Measurements from ENCODE around the gene FOXP3. TPM values are rescaled to one million over a fixed set of nuclear protein-coding genes. Genes with fewer than 3 reads are reported as not detected.

Gene FOXP3
- total RNA-seq, 1 experiment from 2014 or later, result not detected

- no peak for DNase-seq (ENCODE audit: low read depth)
Observed at GRCh38 chrX:49250066-49250465, 14.4 kb downstream of the FOXP3 start.

GRCh38 chrX:49249616-49250015 is 14.9 kb downstream of the FOXP3 start:
- no peak for DNase-seq (ENCODE audit: low read depth)

GRCh38 chrX:49249071-49249470 is 15.4 kb downstream of the FOXP3 start:
- DNase-seq (ENCODE audit: low read depth), result no peak

- no peak for DNase-seq (ENCODE audit: low read depth)
Observed at GRCh38 chrX:49247916-49248811, 16.3 kb downstream of the FOXP3 start.

GRCh38 chrX:49247346-49247745 is 17.2 kb downstream of the FOXP3 start:
- no peak for DNase-seq (ENCODE audit: low read depth)

GRCh38 chrX:49246541-49246940 is 18.0 kb downstream of the FOXP3 start:
- no peak for DNase-seq (ENCODE audit: low read depth)

GRCh38 chrX:49244207-49244606 is 20.3 kb downstream of the FOXP3 start:
- DNase-seq (ENCODE audit: low read depth), result no peak

DNA sequence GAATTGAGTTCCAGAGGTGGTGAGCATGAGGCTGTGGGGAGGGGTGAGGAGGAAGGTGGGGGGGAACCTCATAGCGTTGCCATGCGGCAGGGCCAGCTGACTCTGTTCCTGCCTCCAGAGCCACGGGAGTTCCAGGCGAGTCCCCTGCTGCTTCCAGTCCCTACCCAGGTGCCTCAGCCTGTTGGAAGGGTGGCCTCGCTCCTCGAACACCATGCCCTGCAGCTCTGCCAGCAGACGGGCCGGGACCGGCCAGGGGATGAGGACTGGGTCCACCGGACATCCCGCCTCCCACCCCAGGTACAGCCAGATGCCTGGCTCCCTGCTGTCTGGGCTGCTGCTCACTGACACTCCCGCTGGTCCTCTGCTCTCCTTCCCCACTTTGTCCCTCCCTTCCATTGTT is 21.3 kb downstream of the FOXP3 start:
- no peak for DNase-seq (ENCODE audit: low read depth)

DNA sequence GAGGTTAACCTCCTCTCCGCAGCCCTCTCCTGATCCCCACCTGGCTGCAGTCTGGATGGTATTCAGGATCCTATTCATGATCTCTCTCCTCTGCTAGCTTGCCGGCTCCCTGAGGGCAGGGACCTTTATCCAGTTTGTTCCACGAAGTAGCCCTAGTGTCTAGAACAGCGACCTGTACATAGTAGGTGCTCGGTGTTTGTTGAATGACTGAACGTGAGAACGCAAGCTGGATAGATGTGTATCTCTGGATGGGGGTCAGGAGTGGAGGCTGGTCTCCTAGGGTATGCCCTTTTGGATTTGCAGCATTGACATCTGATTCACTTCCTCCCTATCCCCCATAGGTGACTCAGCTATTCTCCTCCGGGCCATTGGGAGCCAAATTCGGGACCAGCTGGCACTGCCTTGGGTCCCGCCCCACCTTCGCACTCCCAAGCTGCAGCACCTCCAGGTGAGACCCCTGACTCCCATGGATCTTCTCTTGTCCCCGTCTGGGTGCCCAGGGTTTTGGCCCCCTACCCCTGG is 21.9 kb downstream of the FOXP3 start:
- no peak for DNase-seq (ENCODE audit: low read depth)

GRCh38 chrX:49238735-49239134 is 25.8 kb downstream of the FOXP3 start:
- DNase-seq (ENCODE audit: low read depth), result no peak

GRCh38 chrX:49237060-49237459 is 27.4 kb downstream of the FOXP3 start:
- no peak for DNase-seq (ENCODE audit: low read depth)

DNA sequence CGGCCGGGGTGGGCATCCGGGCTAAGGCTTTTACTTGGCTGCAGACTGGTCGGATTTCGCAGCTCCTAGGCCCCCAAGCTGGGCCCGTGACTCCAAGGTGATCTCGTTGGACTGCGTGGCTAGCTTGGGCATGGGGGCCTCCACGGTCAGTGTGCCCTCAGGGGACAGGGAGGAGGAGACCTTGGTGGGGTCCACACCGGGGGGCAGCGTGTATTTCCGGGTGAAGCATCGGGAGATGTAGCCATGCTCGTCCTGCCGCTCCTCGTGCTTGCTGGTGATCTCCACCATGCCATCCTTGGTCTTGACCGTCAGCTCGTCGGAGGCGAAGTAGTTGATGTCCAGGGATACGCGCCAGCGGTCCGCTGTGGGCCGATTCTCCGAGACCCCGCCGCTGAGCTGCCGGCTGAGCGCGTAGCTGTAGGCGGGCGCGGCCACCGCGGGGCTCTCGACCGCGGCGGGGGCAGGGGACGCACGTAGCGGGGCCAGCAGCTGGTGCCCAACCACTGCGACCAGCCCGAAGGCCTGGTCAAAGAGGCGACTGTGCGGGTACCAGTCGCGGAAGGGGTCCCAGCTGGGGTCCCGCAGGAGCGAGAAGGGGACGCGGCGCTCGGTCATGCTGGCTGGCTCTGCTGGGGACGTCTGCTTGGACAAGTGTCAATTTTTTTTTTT is 30.5 kb downstream of the FOXP3 start:
- no peak for DNase-seq (ENCODE audit: low read depth)

GRCh38 chrX:49233176-49233575 is 31.3 kb downstream of the FOXP3 start, which contains the start of gene CACNA1F:
Gene CACNA1F, minus strand, starts transcription at chrX:49233340. Its CDS starts 31 bp downstream, at chrX:49233309.
- no peak for DNase-seq (ENCODE audit: low read depth)

GRCh38 chrX:49232525-49232924 is 32.0 kb downstream of the FOXP3 start:
- no peak for DNase-seq (ENCODE audit: low read depth)

DNA sequence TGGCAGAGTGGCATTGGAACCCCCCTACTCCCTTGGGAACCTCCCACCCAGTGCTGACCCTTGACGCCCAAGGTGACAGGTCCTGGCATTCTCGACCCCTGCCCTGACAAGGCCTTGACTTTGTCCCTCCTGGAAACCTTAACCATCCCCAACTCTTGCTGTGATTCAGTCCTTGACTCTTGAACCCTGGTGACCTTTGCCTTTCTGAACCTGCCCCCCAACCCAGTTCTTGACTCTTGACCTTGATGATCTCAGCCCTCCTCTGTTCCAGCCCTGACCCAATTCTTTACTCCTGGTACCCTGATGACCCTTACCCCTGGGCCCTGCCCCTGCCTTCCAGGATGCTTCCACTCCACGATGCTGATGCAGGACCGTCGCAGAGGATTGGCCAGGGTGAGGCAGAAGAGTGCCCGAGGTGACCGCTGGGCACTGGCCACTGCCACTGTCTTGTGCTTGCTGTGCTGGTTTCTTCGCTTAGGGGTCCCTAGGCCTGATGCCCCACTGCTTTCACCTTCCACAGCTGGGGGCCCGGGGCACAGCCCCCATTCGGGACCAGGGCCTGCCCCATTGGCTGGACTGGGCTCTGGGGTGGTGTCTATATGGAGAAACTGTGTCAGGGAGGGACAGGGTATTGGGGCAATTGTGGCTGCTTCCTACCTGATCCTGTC is 33.0 kb downstream of the FOXP3 start:
- no peak for DNase-seq (ENCODE audit: low read depth)

- no peak for DNase-seq (ENCODE audit: low read depth)
Observed at GRCh38 chrX:49230500-49231232, 33.8 kb downstream of the FOXP3 start.

DNA sequence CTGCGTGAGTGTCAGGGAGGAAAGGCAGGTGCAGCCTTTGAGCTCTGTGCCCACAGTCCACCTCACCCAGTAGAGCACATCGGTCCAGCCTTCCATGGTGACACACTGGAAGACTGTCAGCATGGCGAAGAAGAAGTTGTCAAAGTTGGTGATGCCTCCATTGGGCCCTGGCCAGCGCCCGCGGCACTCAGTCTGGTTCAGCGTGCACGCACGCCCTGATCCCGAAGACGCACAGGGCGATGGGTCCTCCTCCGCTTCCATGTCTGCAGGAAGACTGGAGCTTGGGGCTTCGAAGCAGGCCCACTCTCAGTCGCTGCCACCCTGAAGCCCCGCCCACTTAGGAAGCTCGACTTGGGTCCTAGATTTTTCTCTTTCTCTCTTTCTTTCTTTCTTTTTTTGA is 36.3 kb downstream of the FOXP3 start:
- no peak for DNase-seq (ENCODE audit: low read depth)

DNA sequence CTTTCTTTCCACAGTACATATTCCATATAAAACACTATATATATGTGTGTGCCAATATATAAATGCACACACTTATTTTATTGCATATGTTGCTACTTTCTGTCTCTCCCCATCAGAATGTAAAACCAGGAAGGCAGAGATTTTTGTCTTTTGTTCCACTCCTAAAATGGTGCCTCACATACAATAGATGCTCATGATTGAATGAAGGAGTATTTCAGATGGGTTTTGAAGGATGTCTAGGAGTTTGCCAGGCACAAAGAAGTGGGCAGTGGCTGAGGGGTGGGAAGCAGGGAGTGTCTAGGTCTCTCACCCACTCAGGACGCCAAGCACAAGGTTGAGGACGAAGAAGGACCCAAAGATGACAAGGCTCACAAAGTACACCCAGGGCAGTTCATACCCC is 36.8 kb downstream of the FOXP3 start:
- DNase-seq (ENCODE audit: low read depth), result no peak

- no peak for DNase-seq (ENCODE audit: low read depth)
Observed at GRCh38 chrX:49226946-49227345, 37.6 kb downstream of the FOXP3 start.

DNA sequence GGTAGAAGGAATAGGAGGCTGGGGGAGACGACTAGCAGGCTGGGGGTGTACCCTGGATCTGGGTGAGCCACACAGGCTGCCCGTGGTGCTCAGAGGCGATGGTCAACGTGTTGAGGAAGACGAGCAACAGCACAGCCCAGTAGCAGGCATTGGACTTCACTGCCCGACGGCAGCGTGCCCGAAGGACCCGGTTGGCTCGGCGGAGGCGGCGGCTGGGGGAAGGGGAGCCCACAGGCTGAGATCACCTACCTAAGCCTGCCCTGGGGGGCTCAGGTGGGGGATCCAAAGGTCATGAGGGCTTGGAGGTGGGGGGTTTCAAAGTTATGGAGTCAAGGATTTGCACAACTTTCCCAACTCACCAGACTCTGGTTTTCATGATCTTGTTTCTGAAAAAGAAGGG is 38.7 kb downstream of the FOXP3 start:
- DNase-seq (ENCODE audit: low read depth), result no peak

DNA sequence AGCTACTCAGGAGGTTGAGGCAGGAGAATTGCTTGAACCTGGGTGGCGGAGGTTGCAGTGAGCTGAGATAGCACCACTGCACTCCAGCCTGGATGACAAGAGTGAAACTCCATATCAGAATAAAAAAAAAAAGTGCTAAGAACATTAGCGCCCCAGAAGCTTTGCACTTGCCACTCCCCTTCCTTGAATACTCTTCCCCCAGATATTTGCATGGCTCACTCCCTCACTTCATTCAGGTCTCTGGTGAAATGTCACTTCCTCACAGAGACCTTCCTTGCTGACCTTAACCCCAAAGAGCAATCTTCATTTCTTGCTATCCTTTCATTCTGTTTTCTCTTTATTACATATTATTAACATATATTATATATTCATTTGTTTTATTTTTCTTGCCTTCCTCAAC is 42.6 kb downstream of the FOXP3 start:
- DNase-seq (ENCODE audit: low read depth), result no peak

Data from LHCN-M2 (cell line).